Putamen (tissue), 1 donor: ENCODE results near the gene PELI2.

Source experiments
- DNase-seq: peaks from one replicate; pipeline ENCODE4 v3.0.0-alpha.2; 2016; ENCODE audit warnings: low spot score

The PELI2 gene

DNA sequence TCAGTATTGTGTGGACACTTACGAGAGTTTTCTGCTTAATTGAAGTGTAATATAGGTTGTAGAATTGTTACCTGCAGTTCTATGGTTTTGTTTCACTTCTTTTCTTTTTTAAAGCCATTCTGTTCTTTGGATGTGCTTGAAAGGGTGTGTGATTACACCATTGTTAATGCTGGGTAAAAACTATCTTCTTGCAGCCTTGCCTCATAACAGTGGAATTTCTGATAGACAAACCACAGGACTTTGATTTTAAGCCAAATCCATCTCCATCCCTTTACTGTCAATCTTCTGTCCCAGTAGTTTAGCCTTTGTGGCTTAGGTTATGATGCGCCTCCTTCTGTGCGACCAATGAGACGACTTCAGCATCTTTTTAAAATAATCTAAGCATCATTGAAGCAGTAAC, 182.3 kb downstream of the PELI2 start:
- no peak for DNase-seq

DNA sequence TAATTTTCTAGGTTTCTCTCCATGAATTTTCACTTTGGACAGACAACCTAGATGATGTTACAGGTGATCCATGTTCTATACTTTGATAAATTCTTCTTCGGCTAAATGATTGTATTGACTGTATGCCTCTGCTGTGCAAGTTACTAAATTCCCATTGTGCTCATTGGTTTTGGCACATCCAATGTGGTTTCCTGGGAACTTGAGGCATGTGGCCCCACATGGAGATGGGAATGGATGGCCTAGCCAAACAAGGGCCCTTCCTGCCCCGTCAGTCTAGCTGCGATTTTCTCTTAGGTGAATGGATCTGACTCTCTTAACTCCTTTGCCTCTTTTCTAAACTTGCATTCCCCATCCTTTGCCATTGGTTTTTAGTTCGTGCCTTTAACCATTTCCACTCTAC, 186.2 kb downstream of the PELI2 start:
- no peak for DNase-seq

DNA sequence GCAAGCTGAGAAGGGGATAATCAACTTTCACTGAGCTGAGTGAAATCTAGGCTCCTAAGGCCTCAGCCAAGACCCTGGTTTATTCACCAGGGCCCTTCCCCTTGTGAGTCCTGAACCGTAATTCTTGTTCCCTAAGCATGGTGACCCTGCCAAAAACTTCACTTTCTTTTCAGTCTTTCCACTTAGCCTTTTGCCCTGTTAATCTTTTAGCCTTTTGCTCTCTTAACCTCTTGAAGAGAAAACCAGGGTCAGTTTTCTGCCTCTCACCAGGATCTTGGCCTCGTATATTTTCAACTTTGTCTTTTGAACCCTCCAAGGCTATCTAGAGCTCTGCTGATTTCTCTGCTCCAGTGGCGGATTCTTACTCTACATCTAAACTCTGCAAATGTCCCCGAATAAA, 191.0 kb downstream of the PELI2 start:
- DNase-seq, result no peak

DNA sequence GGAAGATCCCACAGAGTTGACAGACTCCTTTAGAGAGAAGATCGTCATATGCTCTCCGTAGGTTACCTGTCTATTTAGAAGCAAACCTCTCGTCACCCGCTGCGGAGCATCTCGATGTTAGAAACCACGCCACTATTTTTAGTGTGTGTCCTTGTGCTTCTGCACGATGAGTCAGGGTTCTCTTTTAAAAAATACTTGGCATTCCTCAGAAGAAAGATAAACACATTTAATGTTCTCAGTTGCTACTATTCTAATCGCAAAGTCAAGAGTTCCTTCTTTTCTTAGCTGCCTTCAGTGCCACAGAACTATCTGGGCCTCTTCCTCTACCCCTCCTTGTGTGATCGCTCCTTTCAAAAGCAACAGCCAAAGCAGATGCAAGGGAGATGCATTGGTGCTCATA, 192.4 kb downstream of the PELI2 start:
- DNase-seq, result peak; percentile 37

DNA sequence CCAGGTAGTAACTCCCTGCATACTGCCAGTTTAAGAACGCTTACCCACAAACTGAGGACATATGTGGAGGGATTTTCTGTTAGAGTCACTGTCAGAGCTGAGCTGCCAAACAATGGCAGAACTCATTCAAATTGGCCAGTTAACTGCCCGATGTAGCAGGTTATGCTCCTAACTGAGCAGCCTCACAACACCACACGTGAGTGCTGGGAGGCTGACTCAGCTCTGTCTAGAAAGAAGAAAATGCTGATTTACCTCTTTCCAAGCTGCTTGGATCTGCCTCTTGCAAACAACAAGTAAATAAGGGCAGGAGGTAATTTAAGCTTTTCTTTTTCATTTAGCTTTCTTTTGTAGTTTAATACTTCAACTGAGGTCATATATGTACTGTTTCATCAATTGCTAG, 195.6 kb downstream of the PELI2 start:
- DNase-seq, result no peak

DNA sequence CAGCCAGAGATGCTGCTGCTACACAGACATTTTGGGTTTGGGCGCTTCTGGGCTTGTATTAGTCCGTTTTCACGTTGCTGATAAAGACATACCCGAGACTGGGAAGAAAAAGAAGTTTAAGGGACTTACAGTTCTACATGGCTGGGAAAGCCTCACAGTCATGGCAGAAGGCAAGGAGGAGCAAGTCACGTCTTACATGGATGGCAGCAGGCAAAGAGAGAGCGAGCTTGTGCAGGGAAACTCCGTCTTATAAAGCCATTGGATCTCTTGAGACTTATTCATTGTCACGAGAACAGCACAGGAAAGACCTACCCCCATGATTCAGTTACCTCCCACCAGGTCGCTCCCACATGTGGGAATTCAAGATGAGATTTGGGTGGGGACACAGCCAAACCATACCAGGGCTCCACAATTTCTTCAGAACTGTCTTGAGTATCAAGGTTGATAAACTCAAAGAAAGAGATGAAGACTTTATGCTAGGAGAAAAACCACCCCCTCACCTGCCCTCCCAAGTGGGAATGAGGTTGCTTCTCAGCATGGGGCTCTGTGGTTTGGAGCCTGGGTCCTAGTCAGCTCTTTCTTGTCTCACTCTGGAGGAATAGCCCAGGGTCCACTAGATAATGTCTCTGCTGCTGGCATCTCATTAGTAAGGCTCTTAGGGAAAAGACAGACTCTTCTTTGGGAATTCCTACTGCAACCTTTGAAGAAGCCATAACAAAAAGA, 200.3 kb downstream of the PELI2 start:
- no peak for DNase-seq

DNA sequence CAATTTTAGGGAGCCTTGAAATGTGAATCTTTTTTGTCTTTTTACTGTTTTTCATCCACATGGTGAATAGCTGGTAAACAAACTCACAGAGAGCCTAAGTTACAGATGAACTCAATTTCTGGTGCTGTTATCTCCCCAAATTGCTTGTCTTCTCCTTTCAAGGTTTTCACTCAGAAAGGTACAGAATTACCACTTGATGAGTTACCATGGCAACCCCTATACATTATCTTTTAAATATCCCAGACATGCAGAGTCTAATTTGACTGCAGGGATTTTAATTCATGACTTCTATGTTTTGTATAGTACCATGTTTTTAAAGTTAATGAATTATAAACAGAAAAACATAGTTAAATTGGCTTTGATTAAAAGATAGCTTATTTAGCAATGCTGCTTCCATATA, 203.7 kb downstream of the PELI2 start:
- no peak for DNase-seq

DNA sequence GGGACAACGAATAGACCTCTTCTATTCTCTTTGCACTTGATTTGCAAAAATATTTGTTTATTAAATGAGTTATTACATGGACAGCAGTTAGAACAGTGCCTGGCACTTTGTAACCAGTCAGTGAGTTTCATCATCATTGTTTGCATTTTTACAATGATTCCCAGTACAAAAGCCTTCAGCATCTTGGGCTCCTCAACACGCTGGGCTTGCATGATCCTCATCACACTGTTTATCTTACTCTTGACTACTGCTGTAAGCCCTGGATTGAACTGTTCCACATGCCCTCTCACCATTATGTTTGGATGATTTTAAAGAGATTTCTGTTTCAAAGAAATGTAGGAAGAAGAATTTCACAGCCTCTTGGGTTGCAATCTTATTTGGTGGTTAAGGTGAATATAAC, 204.3 kb downstream of the PELI2 start:
- DNase-seq, result no peak

DNA sequence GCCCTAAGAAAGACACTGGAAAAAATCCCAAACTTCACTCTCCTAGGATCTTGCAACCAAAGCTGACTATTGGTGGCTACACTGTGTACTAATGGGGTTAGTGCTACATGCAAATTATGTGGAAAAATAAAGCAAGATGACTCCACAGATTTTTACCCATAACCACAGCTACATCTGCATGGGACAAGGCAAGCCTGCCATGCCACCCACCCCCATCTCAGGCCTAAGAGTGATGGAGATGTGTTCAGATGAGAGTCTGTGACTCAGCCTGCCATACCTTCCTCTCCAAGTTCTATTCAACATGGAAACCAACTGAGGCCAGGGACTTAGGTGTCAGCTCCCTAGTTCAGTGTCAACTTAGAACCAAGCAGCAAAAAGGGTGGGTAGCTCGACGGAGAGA, 206.2 kb downstream of the PELI2 start:
- DNase-seq, result no peak

DNA sequence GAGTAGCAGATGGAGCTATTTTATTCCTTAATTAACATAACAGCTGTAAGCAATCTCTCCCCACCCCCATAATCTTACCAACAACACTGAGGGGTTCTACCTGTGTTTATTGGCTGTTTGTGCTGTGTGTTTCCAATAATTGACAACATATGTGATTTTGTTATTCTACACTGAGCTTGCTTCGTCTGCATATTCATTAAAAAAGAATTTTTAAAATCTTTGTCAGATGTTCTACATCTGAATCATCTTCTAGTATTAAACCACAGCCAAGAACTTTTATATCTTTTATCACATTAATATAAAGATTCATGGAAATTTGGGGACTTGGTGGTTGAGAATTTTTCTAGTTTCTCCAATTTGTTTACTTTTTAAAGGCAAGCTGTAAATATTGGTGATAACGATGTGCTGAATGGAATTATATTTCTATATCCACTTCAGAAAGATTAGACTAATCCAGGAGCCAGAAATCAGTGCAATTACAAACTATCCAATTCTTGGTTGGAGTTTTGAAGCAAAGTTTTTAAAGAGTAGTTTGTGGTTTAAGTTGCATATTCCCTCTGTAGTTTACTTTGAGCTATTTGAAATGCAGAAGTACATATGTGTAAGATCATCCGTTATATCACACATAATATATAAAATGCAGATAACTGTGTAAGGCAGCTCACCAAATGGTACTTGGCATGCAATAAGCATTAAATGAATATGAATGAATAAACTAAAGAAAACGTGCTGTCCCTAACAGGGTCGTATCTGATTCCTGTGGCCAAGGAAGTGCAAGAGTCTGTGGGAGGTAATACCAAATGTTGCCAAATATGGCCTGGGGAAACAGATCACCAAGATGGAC, 206.9 kb downstream of the PELI2 start:
- no peak for DNase-seq

DNA sequence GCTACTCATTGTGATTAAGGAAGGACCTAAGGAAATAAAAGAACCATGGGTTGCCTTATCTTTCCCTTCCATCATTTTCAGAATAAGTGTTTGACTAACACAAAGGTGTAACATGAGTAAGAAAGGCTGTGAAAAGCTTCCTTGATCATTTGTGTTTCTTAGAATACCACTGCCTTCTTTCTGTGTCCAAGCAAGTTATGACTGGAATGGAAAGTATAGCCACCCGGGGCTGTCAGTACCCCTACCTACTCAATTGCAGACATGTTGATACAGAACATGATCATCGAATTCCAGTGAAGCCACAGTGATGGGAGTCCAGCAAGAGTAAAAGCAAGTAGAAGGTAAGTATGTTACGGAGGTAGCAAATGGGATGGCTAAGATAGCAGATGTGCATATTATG, 209.8 kb downstream of the PELI2 start:
- DNase-seq, result no peak

DNA sequence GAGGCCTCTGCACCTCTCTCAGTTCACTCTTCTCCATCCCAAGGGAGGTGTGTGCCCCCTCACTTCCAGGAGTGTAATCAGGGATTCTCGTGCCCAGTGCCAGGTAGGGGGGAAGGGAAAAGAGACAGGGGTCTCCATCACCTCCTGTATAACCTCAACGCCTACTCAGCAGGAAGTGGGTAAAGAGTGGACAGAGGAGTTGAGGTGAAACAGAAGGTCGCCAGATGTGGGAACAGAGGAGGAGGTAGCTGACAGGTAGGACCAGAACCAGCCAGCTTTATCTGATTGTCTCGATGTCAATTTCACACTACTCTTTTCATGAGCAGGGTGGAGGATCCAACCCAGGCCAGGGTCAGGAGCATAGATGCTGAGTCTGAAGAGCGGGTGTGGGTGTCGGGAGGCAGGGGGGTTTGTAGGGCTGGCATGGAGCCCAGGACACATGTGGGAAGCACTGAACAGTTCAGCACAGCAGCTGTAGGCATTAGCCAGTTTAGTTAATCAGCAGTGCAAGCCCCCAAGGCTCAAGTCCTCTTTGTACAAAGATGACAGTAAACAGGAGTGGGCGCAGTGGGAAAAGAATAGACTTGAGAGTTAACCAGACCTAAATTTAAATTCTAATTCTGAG, 213.5 kb downstream of the PELI2 start:
- no peak for DNase-seq

DNA sequence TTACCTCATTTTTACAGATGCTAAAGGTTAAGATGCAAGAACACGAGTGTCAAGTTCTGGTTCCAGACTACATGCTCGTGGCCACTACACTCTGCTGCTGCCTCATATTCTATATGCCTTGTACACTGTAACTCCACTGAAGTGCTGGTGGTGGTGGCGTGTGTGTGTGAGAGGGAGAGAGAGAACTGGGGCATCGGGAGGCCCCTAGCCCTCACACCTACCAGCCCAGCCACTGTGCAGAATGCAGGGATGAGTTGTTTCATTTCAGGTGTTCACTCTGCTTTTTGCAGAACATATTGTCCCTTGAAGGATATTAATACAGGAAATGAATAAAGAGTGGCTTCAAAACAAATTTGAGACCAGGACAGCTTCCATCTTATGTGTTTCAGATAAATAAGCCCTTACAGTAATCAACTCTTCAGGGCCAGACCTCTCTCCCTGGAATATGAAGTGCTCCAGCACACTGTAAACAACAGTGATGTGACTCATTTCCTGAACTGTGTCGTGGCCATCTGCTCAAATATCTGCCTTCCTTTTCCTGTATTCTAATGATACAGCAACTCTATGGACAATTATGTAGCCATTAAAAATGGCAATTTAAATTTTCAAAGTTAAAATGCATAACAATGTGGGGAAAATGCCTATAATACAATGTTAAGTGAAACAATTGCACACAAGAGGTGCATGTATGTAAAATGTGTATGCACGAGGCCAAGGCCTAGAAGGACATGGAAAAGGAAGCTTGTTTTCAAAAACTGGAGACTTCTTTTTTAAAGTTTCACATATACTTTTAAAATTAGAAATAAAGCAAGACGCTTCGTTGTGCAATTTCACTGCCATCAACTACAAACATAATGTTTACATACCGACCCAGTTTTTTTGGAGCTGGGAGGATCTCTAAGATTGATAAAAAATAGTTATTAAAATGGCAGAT, 215.4 kb downstream of the PELI2 start:
- DNase-seq, result no peak

DNA sequence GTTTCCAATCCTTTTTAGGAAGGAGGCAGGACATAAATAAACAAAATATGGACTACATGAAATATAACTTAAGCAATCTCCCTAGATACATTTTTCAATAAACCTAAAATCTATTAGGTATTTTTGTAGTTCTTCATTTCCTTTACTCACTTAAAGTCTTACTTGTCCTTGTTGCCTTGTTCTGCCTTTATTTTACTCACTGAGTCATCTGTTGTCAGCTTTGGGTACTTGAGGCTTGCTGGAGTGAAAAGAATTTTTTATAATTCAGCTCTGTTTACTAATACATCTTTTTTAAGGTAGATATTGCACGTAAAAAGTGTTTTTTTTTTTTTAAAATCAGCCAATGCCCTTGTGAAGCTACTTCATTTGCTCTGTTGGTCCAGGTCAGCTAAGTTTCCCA, 216.2 kb downstream of the PELI2 start:
- DNase-seq, result no peak

DNA sequence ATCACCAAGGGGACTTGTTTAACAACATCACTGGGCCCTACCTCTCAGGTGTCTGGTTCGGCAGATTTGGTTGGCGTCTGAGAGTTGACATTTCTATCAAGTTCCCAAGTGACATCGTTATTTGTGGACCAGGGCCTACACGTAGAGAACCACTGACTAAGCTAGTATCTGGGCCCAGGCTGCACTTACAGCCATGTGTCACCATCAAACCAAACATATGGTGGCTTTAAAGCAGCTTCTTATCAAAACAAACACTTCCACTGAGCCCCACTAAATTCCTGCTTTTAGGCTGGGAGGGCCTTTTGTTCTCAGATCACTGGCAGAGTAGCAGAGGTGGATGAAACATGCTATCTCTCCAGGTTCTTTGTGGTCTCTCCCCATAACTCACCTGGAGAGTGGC, 220.5 kb downstream of the PELI2 start:
- DNase-seq, result no peak

DNA sequence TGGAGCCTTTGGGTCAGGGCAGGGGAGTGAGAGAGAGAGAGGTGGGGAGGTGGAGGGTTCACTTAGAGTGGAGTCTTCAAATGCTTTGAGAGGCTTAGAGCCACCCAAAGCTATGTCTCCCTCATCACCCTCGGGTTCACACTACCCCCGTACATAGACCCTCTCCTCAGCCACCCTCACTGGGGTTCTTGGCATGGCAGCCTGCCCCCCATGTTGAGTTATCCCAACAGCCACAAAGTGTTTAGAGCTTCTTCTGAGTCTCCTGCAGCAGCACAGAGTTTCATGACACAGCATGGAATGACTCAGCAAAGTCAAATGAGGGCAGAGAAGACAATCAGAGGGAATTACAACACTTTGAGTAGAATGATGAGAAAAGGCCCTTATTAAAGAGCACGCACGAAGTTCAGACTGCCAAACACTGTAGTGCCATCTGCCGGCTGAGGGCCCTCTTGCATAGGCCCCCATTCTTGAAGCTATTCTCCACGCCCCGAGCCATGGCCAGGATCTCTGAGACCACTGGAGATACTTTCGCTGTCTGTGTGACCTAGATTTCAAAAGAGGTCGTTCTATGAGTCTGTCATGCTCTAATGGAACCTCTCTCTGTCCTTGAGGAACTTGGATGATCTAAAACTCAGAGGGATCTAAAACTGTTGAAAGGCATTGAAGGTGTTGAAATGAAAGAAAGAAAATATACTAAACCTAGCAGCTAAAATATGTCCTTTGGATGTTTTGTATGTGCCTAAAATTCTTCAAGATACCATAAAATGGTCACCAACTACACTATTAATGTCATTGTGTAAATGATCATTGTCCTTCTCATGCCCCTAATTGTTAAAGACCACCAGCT, 221.9 kb downstream of the PELI2 start:
- peak; percentile 89 for DNase-seq

DNA sequence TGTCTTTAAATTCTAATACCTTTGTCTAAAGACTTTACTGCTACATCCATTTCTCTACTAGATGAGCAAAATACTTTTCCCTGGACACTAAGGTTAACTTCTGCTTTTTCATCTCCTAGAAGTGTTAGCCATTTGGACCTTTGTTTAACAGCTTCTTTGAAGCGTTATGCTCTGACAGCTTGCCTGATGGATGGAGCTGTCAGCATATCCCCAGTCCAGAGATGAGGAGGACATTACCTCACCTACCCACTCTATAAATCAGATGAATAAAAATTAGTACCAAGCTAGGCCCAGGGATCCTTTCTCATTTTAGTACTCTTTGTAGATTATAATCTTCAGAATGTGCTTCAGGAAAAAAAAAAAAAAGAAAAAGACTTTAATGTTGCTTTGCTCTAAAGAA, 222.7 kb downstream of the PELI2 start:
- no peak for DNase-seq

DNA sequence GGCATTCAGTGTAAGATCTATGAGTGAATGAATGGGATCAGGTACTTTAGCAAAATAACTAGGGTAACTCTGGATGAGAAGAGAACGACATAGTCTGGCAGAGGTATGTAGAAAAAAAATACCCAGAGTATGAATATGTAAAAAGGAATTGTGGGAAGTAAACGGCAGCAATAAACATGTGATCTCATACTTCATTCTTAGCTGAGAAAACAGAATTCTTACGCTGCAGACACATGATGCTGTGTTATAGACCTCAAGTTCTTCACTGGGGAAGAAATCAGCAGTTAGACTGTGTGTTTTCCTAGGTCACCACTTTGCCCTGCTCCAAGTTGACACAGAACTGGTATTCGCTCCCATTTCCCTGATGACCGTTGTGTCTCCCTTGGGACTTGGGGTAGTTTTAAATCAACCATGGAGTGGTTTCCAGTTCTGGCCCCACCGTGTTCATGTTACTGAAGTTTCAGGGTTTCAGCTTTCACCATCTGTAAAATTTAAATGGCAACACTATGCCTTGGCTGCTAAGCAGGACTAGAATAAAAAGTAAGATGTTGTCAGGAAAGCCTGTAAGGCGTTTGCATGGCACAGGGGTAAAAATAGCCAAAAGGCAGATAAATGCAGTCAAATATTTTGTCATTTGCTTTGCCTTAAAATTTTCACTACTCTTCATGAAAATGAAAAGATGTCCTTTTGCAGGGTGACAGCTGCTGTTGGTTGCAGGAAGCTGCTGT, 223.7 kb downstream of the PELI2 start:
- no peak for DNase-seq

DNA sequence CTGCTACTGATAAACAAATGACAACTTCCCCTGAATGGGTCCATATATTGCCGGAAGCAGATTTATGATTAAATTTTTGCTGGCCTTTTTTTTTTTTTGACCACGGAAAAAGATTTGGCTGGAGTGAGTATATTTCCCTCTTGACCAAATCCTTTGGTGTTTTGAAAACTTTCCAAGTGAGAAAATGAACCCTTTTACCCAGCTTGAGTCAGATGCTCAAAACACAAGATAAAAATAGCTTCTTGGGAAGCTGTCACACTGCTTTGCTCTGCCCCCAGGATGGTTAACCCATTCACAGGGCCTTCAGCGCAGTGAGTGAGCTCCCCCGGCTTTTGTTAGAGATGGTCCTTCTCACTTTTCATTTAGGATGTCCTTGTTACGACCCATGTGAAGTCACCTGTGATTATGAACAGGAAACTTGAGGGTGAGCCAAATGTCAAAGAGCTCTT, 224.3 kb downstream of the PELI2 start:
- peak; percentile 11 for DNase-seq

DNA sequence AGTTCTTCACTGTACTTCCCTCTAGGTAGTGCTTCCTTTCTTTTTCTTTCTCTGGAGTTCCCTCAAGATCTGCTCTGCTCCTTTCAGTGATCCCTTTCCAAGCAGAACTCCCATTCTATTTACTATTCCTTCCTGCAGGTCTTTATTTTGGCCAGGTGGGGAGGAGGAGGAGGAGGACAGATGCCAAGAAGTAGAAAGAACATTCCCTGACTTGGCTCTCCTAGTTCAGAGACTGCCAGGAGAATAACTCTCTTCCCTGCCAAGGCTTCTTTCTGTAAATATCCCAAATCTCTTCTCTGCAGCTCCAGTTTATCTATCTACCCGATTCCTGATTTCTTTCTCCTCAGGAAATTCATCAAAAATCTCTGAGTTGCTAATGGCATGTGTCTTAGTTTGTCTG, 231.7 kb downstream of the PELI2 start:
- DNase-seq, result no peak
